ENCODE data around the gene ZHX3. TPM values are rescaled to one million over a fixed set of nuclear protein-coding genes. Genes with fewer than 3 reads are reported as not detected.

Gene ZHX3
- total RNA-seq, 1 experiment from 2014 or later: 24.6 TPM

- Mint-ChIP-seq H3K27ac (ENCODE audit: unreplicated experiment) (no peak overlapping the region), H3K4me3 (ENCODE audit: unreplicated experiment) (no peak overlapping the region), H3K27me3 (ENCODE audit: insufficient read depth, unreplicated experiment) (no peaks in the 10 kb centered on the region), H3K36me3 (ENCODE audit: insufficient read depth, unreplicated experiment) (peaks cover 3% of the 10 kb centered on the region), H3K9me3 (ENCODE audit: unreplicated experiment) (peaks cover 34% of the 10 kb centered on the region), H3K4me1 (ENCODE audit: low read depth, unreplicated experiment) (no peaks in the 10 kb centered on the region)
- no peak for DNase-seq
- no TSS peak for BruUV-seq (replicated peaks)
- Histone ChIP-seq H3K4me3 (ENCODE audit: low read depth, low read length) (no peak overlapping the region), H3K36me3 (ENCODE audit: control insufficient read depth, insufficient read depth, low read length) (no peaks in the 10 kb centered on the region), H3K27me3 (replicated peaks; ENCODE audit: control insufficient read depth, insufficient read depth, low read length) (no peaks in the 10 kb centered on the region), H3K9me3 (peaks cover 5% of the 10 kb centered on the region; the same call in 1 of the 2 replicates), H3K4me1 (no peaks in the 10 kb centered on the region)
- intact Hi-C loops (cut with micrococcal nuclease; ENCODE audit: unreplicated experiment): no loop called here
- ChIA-PET CTCF (interaction anchor here (0.5 kb wide), 2 partner anchors 148 to 299 kb away, joined by 3 to 5 read pairs; no protein-coding TSS in a partner anchor), POLR2A (no interaction called here)
- no peak for TF ChIP-seq CTCF (IDR thresholded peaks at IDR 0.05; ENCODE audit: insufficient read depth in 1 of 2, low read depth in 1 of 2, low read length in 1 of 2, severe bottlenecking in 1 of 2, unreplicated experiment in 1 of 2)
These were observed 129.9 kb downstream of the ZHX3 start for GRCh38 chr20:41187668-41188067.

- intact Hi-C loops (cut with micrococcal nuclease; ENCODE audit: unreplicated experiment): no loop called here
- POLR2A ChIA-PET: no interaction called here
These were observed 132.3 kb downstream of the ZHX3 start for GRCh38 chr20:41185013-41185757.

GRCh38 chr20:41183831-41184230 lies 133.7 kb downstream of the ZHX3 start:
- peaks cover under 1% of the 10 kb centered on the region for H3K9me3 Mint-ChIP-seq (ENCODE audit: unreplicated experiment)
- H3K4me3 ChIP-seq (ENCODE audit: low read depth, low read length): no peak overlapping the region
- peaks cover 28% of the 10 kb centered on the region for H3K36me3 Mint-ChIP-seq (ENCODE audit: insufficient read depth, unreplicated experiment)
- no peaks in the 10 kb centered on the region for H3K4me1 Mint-ChIP-seq (ENCODE audit: low read depth, unreplicated experiment)
- BruUV-seq (replicated peaks): no TSS peak
- POLR2A ChIA-PET: no interaction called here
- H3K36me3 ChIP-seq (ENCODE audit: control insufficient read depth, insufficient read depth, low read length): no peaks in the 10 kb centered on the region
- no peaks in the 10 kb centered on the region for H3K27me3 ChIP-seq (replicated peaks; ENCODE audit: control insufficient read depth, insufficient read depth, low read length)
- no peak for DNase-seq
- CTCF ChIA-PET: no interaction called here
- no peak for TF ChIP-seq CTCF (IDR thresholded peaks at IDR 0.05; ENCODE audit: insufficient read depth in 1 of 2, low read depth in 1 of 2, low read length in 1 of 2, severe bottlenecking in 1 of 2, unreplicated experiment in 1 of 2)
- no peak overlapping the region for H3K4me3 Mint-ChIP-seq (ENCODE audit: unreplicated experiment)
- H3K4me1 ChIP-seq: no peaks in the 10 kb centered on the region
- intact Hi-C loops (cut with micrococcal nuclease; ENCODE audit: unreplicated experiment): no loop called here
- H3K9me3 ChIP-seq: no peaks in the 10 kb centered on the region
- H3K27ac Mint-ChIP-seq (ENCODE audit: unreplicated experiment): no peak overlapping the region
- H3K27me3 Mint-ChIP-seq (ENCODE audit: insufficient read depth, unreplicated experiment): no peaks in the 10 kb centered on the region

More at GRCh38 chr20:41185013-41185757, 132.3 kb downstream of the ZHX3 start:
- no peaks in the 10 kb centered on the region for H3K27me3 Mint-ChIP-seq (ENCODE audit: insufficient read depth, unreplicated experiment)
- Histone ChIP-seq H3K27me3 (replicated peaks; ENCODE audit: control insufficient read depth, insufficient read depth, low read length) (no peaks in the 10 kb centered on the region), H3K36me3 (ENCODE audit: control insufficient read depth, insufficient read depth, low read length) (no peaks in the 10 kb centered on the region), H3K4me1 (no peaks in the 10 kb centered on the region), H3K4me3 (ENCODE audit: low read depth, low read length) (no peak overlapping the region), H3K9me3 (no peaks in the 10 kb centered on the region; the same call in 1 of the 2 replicates)
- no peaks in the 10 kb centered on the region for H3K4me1 Mint-ChIP-seq (ENCODE audit: low read depth, unreplicated experiment)
- no peak overlapping the region for H3K27ac Mint-ChIP-seq (ENCODE audit: unreplicated experiment)
- H3K9me3 Mint-ChIP-seq (ENCODE audit: unreplicated experiment): peaks cover 14% of the 10 kb centered on the region
- CTCF ChIA-PET: no interaction called here
- DNase-seq: no peak
- no peak overlapping the region for H3K4me3 Mint-ChIP-seq (ENCODE audit: unreplicated experiment)
- no TSS peak for BruUV-seq (replicated peaks)
- TF ChIP-seq CTCF (IDR thresholded peaks at IDR 0.05; ENCODE audit: insufficient read depth in 1 of 2, low read depth in 1 of 2, low read length in 1 of 2, severe bottlenecking in 1 of 2, unreplicated experiment in 1 of 2): no peak
- H3K36me3 Mint-ChIP-seq (ENCODE audit: insufficient read depth, unreplicated experiment): peaks cover 17% of the 10 kb centered on the region
